Measurements from ENCODE around the gene TCF20.

Gene TCF20

GRCh38 chr22:42299586-42300258 is 29.3 kb upstream of the TCF20 start:
- TF ChIP-seq YY1 (IDR thresholded peaks at IDR 0.05; ENCODE audit: insufficient read depth, insufficient read length) (no peak), SUZ12 (IDR thresholded peaks at IDR 0.05; ENCODE audit: extremely low read depth, insufficient read depth, insufficient read length) (no peak), ZNF274 (IDR thresholded peaks at IDR 0.05; ENCODE audit: low read depth, low read length) (no peak)
- peak; percentile 32 for DNase-seq (ENCODE audit: low read depth, low spot score)

GRCh38 chr22:42298746-42299145 is 28.3 kb upstream of the TCF20 start:
- DNase-seq (ENCODE audit: low read depth, low spot score) = no peak
- Histone ChIP-seq H3K4me1 (ENCODE audit: insufficient read depth, insufficient read length) (peaks cover 31% of the 10 kb centered on the region), H3K9ac (ENCODE audit: insufficient read length, low read depth) (no peak overlapping the region), H3K9me3 (ENCODE audit: insufficient read depth, low read length) (no peaks in the 10 kb centered on the region), H3K4me3 (ENCODE audit: insufficient read length, low read depth) (no peak overlapping the region), H3K36me3 (ENCODE audit: insufficient read depth, insufficient read length, low read length) (no peaks in the 10 kb centered on the region), H3K27me3 (ENCODE audit: insufficient read depth, insufficient read length) (no peaks in the 10 kb centered on the region)
- TF ChIP-seq ZNF274 (IDR thresholded peaks at IDR 0.05; ENCODE audit: low read depth, low read length) = no peak

More at GRCh38 chr22:42299586-42300258, 29.3 kb upstream of the TCF20 start:
- no peaks in the 10 kb centered on the region for H3K27me3 ChIP-seq (ENCODE audit: insufficient read depth, insufficient read length)
- peaks cover 36% of the 10 kb centered on the region for H3K4me1 ChIP-seq (ENCODE audit: insufficient read depth, insufficient read length)
- no peaks in the 10 kb centered on the region for H3K9me3 ChIP-seq (ENCODE audit: insufficient read depth, low read length)
- H3K4me3 ChIP-seq (ENCODE audit: insufficient read length, low read depth) = no peak overlapping the region
- H3K9ac ChIP-seq (ENCODE audit: insufficient read length, low read depth) = peak overlapping the region; percentile 42
- H3K36me3 ChIP-seq (ENCODE audit: insufficient read depth, insufficient read length, low read length) = no peaks in the 10 kb centered on the region

- Histone ChIP-seq H3K36me3 (ENCODE audit: insufficient read depth, insufficient read length, low read length) (no peaks in the 10 kb centered on the region), H3K4me3 (ENCODE audit: insufficient read length, low read depth) (no peak overlapping the region), H3K4me1 (ENCODE audit: insufficient read depth, insufficient read length) (peaks cover 29% of the 10 kb centered on the region), H3K9me3 (ENCODE audit: insufficient read depth, low read length) (no peaks in the 10 kb centered on the region), H3K27me3 (ENCODE audit: insufficient read depth, insufficient read length) (no peaks in the 10 kb centered on the region), H3K9ac (ENCODE audit: insufficient read length, low read depth) (no peak overlapping the region)
- DNase-seq (ENCODE audit: low read depth, low spot score) = no peak
- TF ChIP-seq ZNF274 (IDR thresholded peaks at IDR 0.05; ENCODE audit: low read depth, low read length) (no peak), YY1 (IDR thresholded peaks at IDR 0.05; ENCODE audit: insufficient read depth, insufficient read length) (no peak), SUZ12 (IDR thresholded peaks at IDR 0.05; ENCODE audit: extremely low read depth, insufficient read depth, insufficient read length) (no peak)
Measured at GRCh38 chr22:42297778-42298177, 27.3 kb upstream of the TCF20 start.

- H3K9me3 ChIP-seq (ENCODE audit: insufficient read depth, low read length) = no peaks in the 10 kb centered on the region
- no peak overlapping the region for H3K9ac ChIP-seq (ENCODE audit: insufficient read length, low read depth)
- H3K27me3 ChIP-seq (ENCODE audit: insufficient read depth, insufficient read length) = no peaks in the 10 kb centered on the region
- no peak for TF ChIP-seq YY1 (IDR thresholded peaks at IDR 0.05; ENCODE audit: insufficient read depth, insufficient read length)
- TF ChIP-seq ZNF274 (IDR thresholded peaks at IDR 0.05; ENCODE audit: low read depth, low read length) = no peak
- TF ChIP-seq SUZ12 (IDR thresholded peaks at IDR 0.05; ENCODE audit: extremely low read depth, insufficient read depth, insufficient read length) = no peak
- no peak for DNase-seq (ENCODE audit: low read depth, low spot score)
- H3K4me1 ChIP-seq (ENCODE audit: insufficient read depth, insufficient read length) = peaks cover 34% of the 10 kb centered on the region
- H3K36me3 ChIP-seq (ENCODE audit: insufficient read depth, insufficient read length, low read length) = no peaks in the 10 kb centered on the region
- no peak overlapping the region for H3K4me3 ChIP-seq (ENCODE audit: insufficient read length, low read depth)
Measured at GRCh38 chr22:42296883-42297282, 26.4 kb upstream of the TCF20 start.

- Histone ChIP-seq H3K4me1 (ENCODE audit: insufficient read depth, insufficient read length) (peaks cover 33% of the 10 kb centered on the region), H3K4me3 (ENCODE audit: insufficient read length, low read depth) (no peak overlapping the region), H3K27me3 (ENCODE audit: insufficient read depth, insufficient read length) (no peaks in the 10 kb centered on the region), H3K9ac (ENCODE audit: insufficient read length, low read depth) (no peak overlapping the region), H3K9me3 (ENCODE audit: insufficient read depth, low read length) (no peaks in the 10 kb centered on the region), H3K36me3 (ENCODE audit: insufficient read depth, insufficient read length, low read length) (no peaks in the 10 kb centered on the region)
- TF ChIP-seq SUZ12 (IDR thresholded peaks at IDR 0.05; ENCODE audit: extremely low read depth, insufficient read depth, insufficient read length) (no peak), ZNF274 (IDR thresholded peaks at IDR 0.05; ENCODE audit: low read depth, low read length) (no peak), YY1 (IDR thresholded peaks at IDR 0.05; ENCODE audit: insufficient read depth, insufficient read length) (no peak)
- DNase-seq (ENCODE audit: low read depth, low spot score) = no peak
Measured at GRCh38 chr22:42296381-42296853, 26.0 kb upstream of the TCF20 start.

- H3K4me3 ChIP-seq (ENCODE audit: insufficient read length, low read depth) = no peak overlapping the region
- no peak for DNase-seq (ENCODE audit: low read depth, low spot score)
Measured at GRCh38 chr22:42294034-42294985, 23.9 kb upstream of the TCF20 start.

More at GRCh38 chr22:42294034-42294985, 23.9 kb upstream of the TCF20 start:
- Histone ChIP-seq H3K4me1 (ENCODE audit: insufficient read depth, insufficient read length) (peaks cover 24% of the 10 kb centered on the region), H3K36me3 (ENCODE audit: insufficient read depth, insufficient read length, low read length) (no peaks in the 10 kb centered on the region), H3K9me3 (ENCODE audit: insufficient read depth, low read length) (no peaks in the 10 kb centered on the region), H3K27me3 (ENCODE audit: insufficient read depth, insufficient read length) (no peaks in the 10 kb centered on the region), H3K9ac (ENCODE audit: insufficient read length, low read depth) (no peak overlapping the region)
- no peak for TF ChIP-seq ZNF274 (IDR thresholded peaks at IDR 0.05; ENCODE audit: low read depth, low read length)
- TF ChIP-seq SUZ12 (IDR thresholded peaks at IDR 0.05; ENCODE audit: extremely low read depth, insufficient read depth, insufficient read length) = no peak
- no peak for TF ChIP-seq YY1 (IDR thresholded peaks at IDR 0.05; ENCODE audit: insufficient read depth, insufficient read length)

Data from NT2/D1 (cell line).